GM19467 (cell line): ENCODE data around the gene HES5.

Experiments used
- ATAC-seq: cut with Tn5 transposase; IDR thresholded peaks from one replicate; pipeline ENCODE4 v1.9.1; 2021; ENCODE audit warnings: mild to moderate bottlenecking, moderate library complexity; ENCODE audit not compliant: unreplicated experiment

The HES5 gene

GRCh38 chr1:2532485-2533160 is 2.6 kb upstream of the HES5 start:
- no peak for ATAC-seq

GRCh38 chr1:2530513-2531361 is 674 bp upstream of the HES5 start:
- ATAC-seq: no peak

GRCh38 chr1:2528966-2529783 is 888 bp downstream of the HES5 start:
- no peak for ATAC-seq

- ATAC-seq: no peak
These were observed 1.5 kb downstream of the HES5 start for GRCh38 chr1:2528611-2528965.

- no peak for ATAC-seq
These were observed 2.0 kb downstream of the HES5 start for GRCh38 chr1:2528016-2528415.

GRCh38 chr1:2527556-2527860 is 2.6 kb downstream of the HES5 start:
- no peak for ATAC-seq

GRCh38 chr1:2526824-2527555 is 3.1 kb downstream of the HES5 start:
- peak; percentile 16 for ATAC-seq

- ATAC-seq: peak; percentile 88
These were observed 3.9 kb downstream of the HES5 start, which contains the start of gene PANK4 for GRCh38 chr1:2525920-2526823. Gene PANK4 (minus strand): TSS chr1:2526596. CDS start chr1:2526587, 9 bp downstream.

GRCh38 chr1:2525572-2525919 is 4.5 kb downstream of the HES5 start:
- no peak for ATAC-seq

- ATAC-seq: no peak
These were observed 6.0 kb downstream of the HES5 start for GRCh38 chr1:2523891-2524609.

GRCh38 chr1:2523191-2523890 is 6.7 kb downstream of the HES5 start:
- no peak for ATAC-seq

GRCh38 chr1:2522230-2522629 is 7.8 kb downstream of the HES5 start:
- no peak for ATAC-seq

GRCh38 chr1:2520806-2521205 is 9.3 kb downstream of the HES5 start:
- no peak for ATAC-seq

GRCh38 chr1:2520206-2520605 is 9.9 kb downstream of the HES5 start:
- ATAC-seq: no peak

GRCh38 chr1:2519729-2520128 is 10.3 kb downstream of the HES5 start:
- ATAC-seq: no peak

- ATAC-seq: no peak
These were observed 10.9 kb downstream of the HES5 start for GRCh38 chr1:2519029-2519685.

- no peak for ATAC-seq
These were observed 11.5 kb downstream of the HES5 start for GRCh38 chr1:2518528-2518927.

- no peak for ATAC-seq
These were observed 12.1 kb downstream of the HES5 start for GRCh38 chr1:2517966-2518365.
